DLD1 (cell line): ENCODE measurements around the gene LNPEP.

Experiments
- in situ Hi-C: cut with HindIII; loops from 2 replicates; pipeline ENCODE4 v1.10.0; 2017; ENCODE audit warnings: low sequenced_read_pairs

LNPEP gene

GRCh38 chr5:96935559-96936430 lies at the start of gene LNPEP:
Gene LNPEP, plus strand, starts transcription at chr5:96936080. Its CDS starts 76 bp downstream, at chr5:96936156.
- in situ Hi-C loops = no loop called here

- in situ Hi-C loops = no loop called here
These were observed 42.5 kb upstream of the LNPEP start for GRCh38 chr5:96893342-96893741.

DNA sequence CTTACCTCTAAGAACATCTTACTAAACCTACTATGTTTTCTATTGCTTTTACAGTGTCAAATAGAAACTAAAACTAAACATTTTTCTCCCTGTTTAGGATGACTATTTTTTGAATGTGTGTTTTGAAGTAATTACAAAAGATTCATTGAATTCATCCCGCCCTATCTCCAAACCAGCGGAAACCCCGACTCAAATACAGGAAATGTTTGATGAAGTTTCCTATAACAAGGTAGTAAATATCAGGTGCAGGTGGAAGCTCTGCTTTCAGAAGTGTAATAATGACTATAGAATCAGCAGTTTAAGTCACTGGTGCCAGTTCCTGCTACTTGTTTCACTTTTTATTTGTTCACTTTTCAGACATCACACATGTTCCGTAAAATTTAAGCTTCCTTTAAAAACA lies 39.6 kb upstream of the LNPEP start:
- in situ Hi-C loops = no loop called here

- in situ Hi-C loops = no loop called here
These were observed 39.1 kb upstream of the LNPEP start for GRCh38 chr5:96896806-96897205.

DNA sequence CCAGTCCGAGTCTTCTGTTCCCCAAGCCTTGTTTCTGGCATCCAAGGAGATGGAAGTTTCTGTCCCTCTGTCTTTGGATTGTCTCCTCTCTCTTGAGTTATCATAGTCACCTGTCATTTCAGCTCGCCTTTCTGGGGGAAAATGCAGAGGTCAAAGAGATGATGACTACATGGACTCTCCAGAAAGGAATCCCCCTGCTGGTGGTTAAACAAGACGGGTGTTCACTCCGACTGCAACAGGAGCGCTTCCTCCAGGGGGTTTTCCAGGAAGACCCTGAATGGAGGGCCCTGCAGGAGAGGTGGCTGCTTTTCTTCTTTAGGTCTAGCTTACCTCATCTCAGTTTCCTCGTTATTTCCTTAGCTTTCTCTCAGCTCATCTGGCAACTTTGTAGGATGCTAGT lies 34.5 kb upstream of the LNPEP start:
- in situ Hi-C loops = no loop called here

- in situ Hi-C loops = no loop called here
These were observed 34.0 kb upstream of the LNPEP start for GRCh38 chr5:96901841-96902240.

- in situ Hi-C loops = no loop called here
These were observed 33.0 kb upstream of the LNPEP start for GRCh38 chr5:96902876-96903275.

DNA sequence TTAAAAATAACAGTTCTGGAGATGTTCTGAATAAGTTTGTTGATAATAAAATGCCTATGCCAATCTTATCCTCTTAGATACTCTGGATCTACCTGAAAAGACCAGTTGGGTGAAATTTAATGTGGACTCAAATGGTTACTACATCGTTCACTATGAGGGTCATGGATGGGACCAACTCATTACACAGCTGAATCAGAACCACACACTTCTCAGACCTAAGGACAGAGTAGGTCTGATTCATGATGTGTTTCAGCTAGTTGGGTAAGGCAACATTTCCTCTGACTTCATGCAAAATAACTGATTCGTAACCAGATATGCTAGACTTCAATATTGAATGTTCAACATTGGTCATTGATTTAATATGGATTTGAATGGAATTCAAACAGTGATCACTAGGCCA lies 32.6 kb upstream of the LNPEP start:
- in situ Hi-C loops = no loop called here

DNA sequence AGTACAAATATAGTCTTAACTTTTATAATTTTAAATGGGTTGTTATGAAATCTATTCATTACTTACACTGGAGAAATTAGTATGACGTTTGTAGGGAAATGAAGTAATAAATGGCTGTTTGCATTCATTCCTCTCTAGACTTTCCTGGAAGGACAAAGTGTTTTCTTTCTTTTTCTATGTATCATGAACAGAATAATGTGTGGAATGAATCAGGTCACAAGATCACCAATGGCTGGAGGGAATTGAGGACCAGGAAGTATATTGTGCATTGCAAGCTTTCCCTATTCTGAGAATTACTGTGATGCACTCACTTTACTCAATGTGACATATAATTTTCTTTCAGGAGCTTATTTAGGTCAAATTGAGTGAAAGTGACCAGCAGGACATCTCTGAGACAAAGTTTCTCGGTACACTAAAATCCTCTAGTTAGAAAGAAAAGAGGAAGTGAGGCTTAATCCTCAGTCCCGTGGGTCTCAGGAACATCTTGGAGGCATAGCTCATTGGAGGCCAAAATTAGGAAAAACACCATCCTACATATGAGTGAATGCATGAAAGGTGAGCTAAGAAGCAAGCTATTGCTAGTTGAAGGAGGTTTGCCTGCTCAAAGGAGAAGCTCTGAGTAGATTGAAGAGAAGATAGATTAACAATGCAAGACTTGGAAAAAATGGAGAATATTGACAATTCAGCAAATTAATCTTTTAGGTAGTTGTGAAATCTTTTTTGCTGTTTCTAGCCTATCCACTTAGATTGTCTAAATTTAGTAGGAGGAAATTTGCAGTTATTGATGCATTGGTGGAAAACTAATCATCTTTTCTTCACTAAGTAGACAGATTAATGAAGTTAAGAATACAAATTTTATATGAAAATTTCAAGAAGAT lies 31.6 kb upstream of the LNPEP start:
- in situ Hi-C loops = no loop called here

DNA sequence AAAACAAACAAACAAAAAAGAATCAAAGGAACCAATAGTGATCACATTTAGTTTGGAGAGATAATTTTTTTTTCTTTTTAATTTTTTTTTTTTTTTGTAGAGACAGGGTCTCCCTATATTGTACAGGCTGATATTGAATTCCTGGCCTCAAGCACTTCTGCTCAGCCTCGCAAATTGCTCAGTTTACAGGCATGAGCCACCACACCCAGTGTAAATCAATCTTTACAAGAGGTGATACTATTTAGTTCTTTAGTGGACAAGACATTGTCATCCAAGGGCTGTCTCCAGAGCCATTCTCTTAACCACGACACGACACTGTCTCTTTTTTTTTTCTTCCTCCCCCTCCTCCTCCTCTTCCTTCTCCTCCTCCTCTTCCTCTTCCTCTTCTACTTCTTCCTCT lies 30.0 kb upstream of the LNPEP start:
- in situ Hi-C loops = no loop called here

GRCh38 chr5:96909003-96909402 lies 26.9 kb upstream of the LNPEP start:
- in situ Hi-C loops = no loop called here

DNA sequence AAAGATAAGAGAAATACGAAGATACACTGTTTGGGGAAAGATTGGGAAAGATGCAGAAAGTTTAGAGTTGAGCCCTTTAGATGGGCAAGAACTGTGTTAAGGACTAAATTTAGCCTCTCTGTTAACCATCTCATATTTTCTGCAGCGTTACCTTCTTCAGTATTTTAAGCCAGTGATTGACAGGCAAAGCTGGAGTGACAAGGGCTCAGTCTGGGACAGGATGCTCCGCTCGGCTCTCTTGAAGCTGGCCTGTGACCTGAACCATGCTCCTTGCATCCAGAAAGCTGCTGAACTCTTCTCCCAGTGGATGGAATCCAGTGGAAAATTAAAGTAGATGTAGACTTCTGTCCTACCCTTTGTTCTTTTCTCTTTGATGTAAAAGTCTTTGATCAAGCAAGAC lies 26.4 kb upstream of the LNPEP start:
- in situ Hi-C loops = no loop called here

- in situ Hi-C loops = no loop called here
These were observed 24.7 kb upstream of the LNPEP start for GRCh38 chr5:96911139-96911538.

- in situ Hi-C loops = no loop called here
These were observed 22.6 kb upstream of the LNPEP start for GRCh38 chr5:96913233-96913632.

- in situ Hi-C loops = no loop called here
These were observed 16.1 kb upstream of the LNPEP start for GRCh38 chr5:96919754-96920197.

- in situ Hi-C loops = no loop called here
These were observed 15.0 kb upstream of the LNPEP start for GRCh38 chr5:96920744-96921355.

GRCh38 chr5:96922499-96923244 lies 13.2 kb upstream of the LNPEP start:
- in situ Hi-C loops = no loop called here

DNA sequence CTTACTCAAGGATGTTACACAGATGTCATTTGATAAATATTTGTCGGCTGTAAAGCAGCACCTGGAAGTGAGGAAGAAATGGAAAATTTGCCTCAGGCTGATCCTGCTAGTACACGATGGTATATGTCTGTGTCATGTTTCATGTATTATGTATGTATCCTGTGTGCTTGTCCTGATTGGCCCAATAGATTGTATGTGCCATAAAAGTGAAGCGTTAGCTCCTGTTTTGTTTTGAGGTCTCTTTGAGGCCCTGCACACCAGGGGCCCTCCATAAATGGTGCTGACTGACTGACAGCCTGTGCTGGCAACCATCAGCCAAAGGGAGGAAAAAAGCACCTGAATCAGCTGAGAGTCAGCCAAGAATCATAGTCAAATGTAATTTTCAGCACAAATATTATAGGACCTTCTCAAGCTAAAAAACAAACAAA lies 11.8 kb upstream of the LNPEP start:
- in situ Hi-C loops = no loop called here

DNA sequence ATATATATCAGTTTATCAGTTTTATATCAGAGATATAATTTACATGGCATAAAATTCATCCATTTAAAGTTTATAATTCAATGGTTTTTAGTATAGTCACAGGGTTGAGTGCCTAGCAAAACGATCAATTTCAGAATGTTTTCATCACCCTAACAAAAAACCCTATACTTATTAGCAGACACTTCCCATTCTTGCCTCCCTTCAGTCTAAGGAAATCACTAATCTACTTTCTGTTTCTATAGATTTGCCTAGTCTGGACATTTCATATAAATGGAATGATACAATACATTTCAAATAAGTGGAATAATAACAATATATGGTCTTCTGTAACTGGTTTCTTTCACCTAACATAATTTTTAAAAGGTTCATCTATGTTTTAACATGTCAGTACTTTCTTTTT lies 9.6 kb upstream of the LNPEP start:
- in situ Hi-C loops = no loop called here

DNA sequence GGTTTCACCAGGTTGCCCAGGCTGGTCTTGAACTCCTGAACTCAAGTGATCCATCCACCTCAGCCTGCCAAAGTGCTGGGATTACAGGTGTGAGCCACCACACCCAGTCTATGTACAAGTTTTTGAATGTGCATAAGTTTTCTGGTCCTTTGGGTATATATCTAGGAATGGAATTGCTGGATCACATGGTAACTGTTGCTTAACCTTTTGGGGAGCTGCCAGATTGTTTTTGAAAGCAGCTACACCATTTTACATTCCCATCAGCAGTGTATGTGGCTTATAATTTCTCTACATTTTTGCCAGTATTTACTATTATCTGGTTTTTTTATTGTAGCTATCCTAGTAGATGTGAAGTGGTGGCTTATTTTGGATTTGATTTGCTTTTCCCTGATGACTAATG lies 8.9 kb upstream of the LNPEP start:
- in situ Hi-C loops = no loop called here
